ENCODE results near the gene KCNIP1.

KCNIP1 gene

GRCh38 chr5:170603109-170603508, 99.3 kb downstream of the KCNIP1 start:
- Histone ChIP-seq H3K4me3 (ENCODE audit: low read depth, low read length) (no peak overlapping the region), H3K36me3 (ENCODE audit: control insufficient read depth in 2 of 2, insufficient read depth in 1 of 2, low read length in 2 of 2) (no peaks in the 10 kb centered on the region), H3K4me1 (ENCODE audit: control insufficient read depth, insufficient read depth, low read length) (no peaks in the 10 kb centered on the region), H3K9me3 (ENCODE audit: control insufficient read depth, insufficient read depth, low read depth, low read length) (no peaks in the 10 kb centered on the region), H3K27ac (ENCODE audit: extremely low read depth, low read depth, low read length) (no peak overlapping the region)
- CTCF ChIA-PET = interaction anchor here (0.6 to 2.3 kb wide), 19 partner anchors 12 to 219 kb away, joined by 3 to 11 read pairs (median 3); no protein-coding TSS in a partner anchor
- TF ChIP-seq ZNF530 (tag by site-specific recombination; IDR thresholded peaks at IDR 0.05; ENCODE audit: low read depth) = no peak
- TF ChIP-seq ZEB2 (tag by site-specific recombination; IDR thresholded peaks at IDR 0.05) = no peak
- TF ChIP-seq GLI2 (tag by site-specific recombination; IDR thresholded peaks at IDR 0.05; ENCODE audit: borderline replicate concordance, low read depth) = no peak
- TF ChIP-seq HOXD13 (CRISPR knock-in tag; IDR thresholded peaks at IDR 0.05; ENCODE audit: borderline replicate concordance) = no peak
- TF ChIP-seq, protein P1, sequence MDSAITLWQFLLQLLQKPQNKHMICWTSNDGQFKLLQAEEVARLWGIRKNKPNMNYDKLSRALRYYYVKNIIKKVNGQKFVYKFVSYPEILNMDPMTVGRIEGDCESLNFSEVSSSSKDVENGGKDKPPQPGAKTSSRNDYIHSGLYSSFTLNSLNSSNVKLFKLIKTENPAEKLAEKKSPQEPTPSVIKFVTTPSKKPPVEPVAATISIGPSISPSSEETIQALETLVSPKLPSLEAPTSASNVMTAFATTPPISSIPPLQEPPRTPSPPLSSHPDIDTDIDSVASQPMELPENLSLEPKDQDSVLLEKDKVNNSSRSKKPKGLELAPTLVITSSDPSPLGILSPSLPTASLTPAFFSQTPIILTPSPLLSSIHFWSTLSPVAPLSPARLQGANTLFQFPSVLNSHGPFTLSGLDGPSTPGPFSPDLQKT (IDR thresholded peaks at IDR 0.05; ENCODE audit: borderline replicate concordance, low read depth, low read length) = no peak
- no peak for TF ChIP-seq SP7 (tag by site-specific recombination; IDR thresholded peaks at IDR 0.05)
- TF ChIP-seq, protein P2, sequence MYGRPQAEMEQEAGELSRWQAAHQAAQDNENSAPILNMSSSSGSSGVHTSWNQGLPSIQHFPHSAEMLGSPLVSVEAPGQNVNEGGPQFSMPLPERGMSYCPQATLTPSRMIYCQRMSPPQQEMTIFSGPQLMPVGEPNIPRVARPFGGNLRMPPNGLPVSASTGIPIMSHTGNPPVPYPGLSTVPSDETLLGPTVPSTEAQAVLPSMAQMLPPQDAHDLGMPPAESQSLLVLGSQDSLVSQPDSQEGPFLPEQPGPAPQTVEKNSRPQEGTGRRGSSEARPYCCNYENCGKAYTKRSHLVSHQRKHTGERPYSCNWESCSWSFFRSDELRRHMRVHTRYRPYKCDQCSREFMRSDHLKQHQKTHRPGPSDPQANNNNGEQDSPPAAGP (tag by site-specific recombination; IDR thresholded peaks at IDR 0.05) = no peak
- no peak for TF ChIP-seq ZNF449 (tag by site-specific recombination; IDR thresholded peaks at IDR 0.05)
- TF ChIP-seq, protein P3, sequence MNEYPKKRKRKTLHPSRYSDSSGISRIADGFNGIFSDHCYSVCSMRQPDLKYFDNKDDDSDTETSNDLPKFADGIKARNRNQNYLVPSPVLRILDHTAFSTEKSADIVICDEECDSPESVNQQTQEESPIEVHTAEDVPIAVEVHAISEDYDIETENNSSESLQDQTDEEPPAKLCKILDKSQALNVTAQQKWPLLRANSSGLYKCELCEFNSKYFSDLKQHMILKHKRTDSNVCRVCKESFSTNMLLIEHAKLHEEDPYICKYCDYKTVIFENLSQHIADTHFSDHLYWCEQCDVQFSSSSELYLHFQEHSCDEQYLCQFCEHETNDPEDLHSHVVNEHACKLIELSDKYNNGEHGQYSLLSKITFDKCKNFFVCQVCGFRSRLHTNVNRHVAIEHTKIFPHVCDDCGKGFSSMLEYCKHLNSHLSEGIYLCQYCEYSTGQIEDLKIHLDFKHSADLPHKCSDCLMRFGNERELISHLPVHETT (tag by site-specific recombination; IDR thresholded peaks at IDR 0.05) = no peak
- no peak for TF ChIP-seq ZNF2 (tag by site-specific recombination; IDR thresholded peaks at IDR 0.05)
- TF ChIP-seq, protein P4, sequence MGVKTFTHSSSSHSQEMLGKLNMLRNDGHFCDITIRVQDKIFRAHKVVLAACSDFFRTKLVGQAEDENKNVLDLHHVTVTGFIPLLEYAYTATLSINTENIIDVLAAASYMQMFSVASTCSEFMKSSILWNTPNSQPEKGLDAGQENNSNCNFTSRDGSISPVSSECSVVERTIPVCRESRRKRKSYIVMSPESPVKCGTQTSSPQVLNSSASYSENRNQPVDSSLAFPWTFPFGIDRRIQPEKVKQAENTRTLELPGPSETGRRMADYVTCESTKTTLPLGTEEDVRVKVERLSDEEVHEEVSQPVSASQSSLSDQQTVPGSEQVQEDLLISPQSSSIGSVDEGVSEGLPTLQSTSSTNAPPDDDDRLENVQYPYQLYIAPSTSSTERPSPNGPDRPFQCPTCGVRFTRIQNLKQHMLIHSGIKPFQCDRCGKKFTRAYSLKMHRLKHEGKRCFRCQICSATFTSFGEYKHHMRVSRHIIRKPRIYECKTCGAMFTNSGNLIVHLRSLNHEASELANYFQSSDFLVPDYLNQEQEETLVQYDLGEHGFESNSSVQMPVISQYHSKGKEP (tag by site-specific recombination; IDR thresholded peaks at IDR 0.05) = no peak
- no peak for TF ChIP-seq ZNF629 (tag by site-specific recombination; IDR thresholded peaks at IDR 0.05)
- TF ChIP-seq ZNF169 (tag by site-specific recombination; IDR thresholded peaks at IDR 0.05) = no peak
- TF ChIP-seq GFI1B (tag by site-specific recombination; IDR thresholded peaks at IDR 0.05) = no peak
- no peak for TF ChIP-seq ZBTB1 (tag by site-specific recombination; IDR thresholded peaks at IDR 0.05)
- no peak for TF ChIP-seq ZBTB6 (tag by site-specific recombination; IDR thresholded peaks at IDR 0.05)
- no peak for TF ChIP-seq HIC1 (tag by site-specific recombination; IDR thresholded peaks at IDR 0.05)
- POLR2A ChIA-PET = interaction anchor here (1.1 kb wide), 1 partner anchor 31 kb away, joined by 4 read pairs; no protein-coding TSS in a partner anchor

All from HEK293 (cell line).